Thymus (tissue), 11 donors: Measurements from ENCODE around the gene MIPOL1. TPM values are rescaled to one million over a fixed set of nuclear protein-coding genes. Genes with fewer than 3 reads are reported as not detected.

Source experiments
- DNase-seq, 9 donors: peaks; one replicate each; pipeline ENCODE4 v3.0.0-alpha.2; 2013; ENCODE audit warnings: low spot score in 9 of 9, low read depth in 6 of 9, missing footprints in 1 of 9
- H3K27ac ChIP-seq, 2 donors: one replicate each; pipeline ENCODE4 v1.5.1; 2013; ENCODE audit warnings: control low read depth in 1 of 2, low read depth in 1 of 2, low read length in 1 of 2, mild to moderate bottlenecking in 1 of 2, moderate library complexity in 1 of 2
- H3K27me3 ChIP-seq, 2 donors: one replicate each; pipeline ENCODE4 v1.5.1; 2013; ENCODE audit warnings: low read length in 1 of 2; ENCODE audit not compliant: control insufficient read depth in 2 of 2, insufficient read depth in 1 of 2
- H3K36me3 ChIP-seq, 2 donors: one replicate each; pipeline ENCODE4 v1.5.1; 2013; ENCODE audit warnings: low read length in 1 of 2, mild to moderate bottlenecking in 1 of 2, moderate library complexity in 1 of 2; ENCODE audit not compliant: control insufficient read depth in 2 of 2, insufficient read depth in 2 of 2
- H3K4me1 ChIP-seq, 2 donors: one replicate each; pipeline ENCODE4 v1.5.1; 2013; ENCODE audit warnings: low read length in 2 of 2; ENCODE audit not compliant: control insufficient read depth in 2 of 2, insufficient read depth in 2 of 2
- H3K4me3 ChIP-seq, 2 donors: one replicate each; pipeline ENCODE4 v1.5.1; 2013; ENCODE audit warnings: low read length in 2 of 2, control low read depth in 1 of 2, mild to moderate bottlenecking in 1 of 2
- H3K9me3 ChIP-seq, 2 donors: one replicate each; pipeline ENCODE4 v1.5.1; 2013; ENCODE audit warnings: low read length in 1 of 2, mild to moderate bottlenecking in 1 of 2; ENCODE audit not compliant: control insufficient read depth in 2 of 2, insufficient read depth in 1 of 2
- WGBS: extraction: QIAGEN DNeasy Blood & Tissue Kit; methylation state at CpG from one replicate; pipeline ENCODE4 v1.1.7; 2013; 5-methylcytosine and 5-hydroxymethylcytosine counted together
- polyA plus RNA-seq: library from polyadenylated mRNA; stranded (reverse); fragments of 200-250 nt; gene quantifications from one replicate; pipeline ENCODE4 v1.2.3, GENCODE V29; 2013
- total RNA-seq: library from RNA; stranded (reverse); fragments of 120-200 nt; gene quantifications from one replicate; pipeline ENCODE4 v1.2.4, GENCODE V29; 2013
- donor health status: healthy.

Gene MIPOL1
- total and polyA plus RNA-seq, 2 donors = 2.1 to 2.5 TPM

- no peak overlapping the region for H3K4me3 ChIP-seq
- DNase-seq = no peak
- H3K27me3 ChIP-seq = no peaks in the 10 kb centered on the region
- 87% methylated on average over 6 of the region's 6 CpGs for WGBS
- H3K27ac ChIP-seq = no peak overlapping the region
- H3K4me1 ChIP-seq = no peaks in the 10 kb centered on the region
- no peaks in the 10 kb centered on the region for H3K9me3 ChIP-seq
- H3K36me3 ChIP-seq = no peaks in the 10 kb centered on the region
Measured at GRCh38 chr14:37559386-37559785, 361.6 kb downstream of the MIPOL1 start.

- 90% methylated on average over 2 of the region's 2 CpGs for WGBS
- Histone ChIP-seq H3K4me3 (no peak overlapping the region), H3K4me1 (no peaks in the 10 kb centered on the region), H3K27ac (no peak overlapping the region), H3K9me3 (no peaks in the 10 kb centered on the region), H3K27me3 (no peaks in the 10 kb centered on the region), H3K36me3 (no peaks in the 10 kb centered on the region)
- DNase-seq = no peak
Measured at GRCh38 chr14:37563189-37563588, 365.5 kb downstream of the MIPOL1 start.

GRCh38 chr14:37565550-37565949 is 367.8 kb downstream of the MIPOL1 start:
- no peaks in the 10 kb centered on the region for H3K36me3 ChIP-seq
- H3K27ac ChIP-seq = no peak overlapping the region
- H3K9me3 ChIP-seq = no peaks in the 10 kb centered on the region
- no peaks in the 10 kb centered on the region for H3K4me1 ChIP-seq
- DNase-seq = no peak
- 91% methylated on average over 1 of the region's 1 CpG for WGBS
- no peak overlapping the region for H3K4me3 ChIP-seq
- no peaks in the 10 kb centered on the region for H3K27me3 ChIP-seq

GRCh38 chr14:37566811-37567371 is 369.2 kb downstream of the MIPOL1 start:
- Histone ChIP-seq H3K36me3 (no peaks in the 10 kb centered on the region), H3K27me3 (no peaks in the 10 kb centered on the region), H3K27ac (no peak overlapping the region), H3K4me3 (no peak overlapping the region), H3K9me3 (no peaks in the 10 kb centered on the region), H3K4me1 (no peaks in the 10 kb centered on the region)
- 73% methylated on average over 3 of the region's 3 CpGs for WGBS
- DNase-seq = no peak

- 81% methylated on average over 7 of the region's 7 CpGs for WGBS
- Histone ChIP-seq H3K4me1 (no peaks in the 10 kb centered on the region), H3K36me3 (no peaks in the 10 kb centered on the region), H3K27ac (no peak overlapping the region), H3K9me3 (no peaks in the 10 kb centered on the region), H3K27me3 (no peaks in the 10 kb centered on the region), H3K4me3 (no peak overlapping the region)
- DNase-seq = no peak
Measured at GRCh38 chr14:37569729-37570128, 372.0 kb downstream of the MIPOL1 start.

- Histone ChIP-seq H3K4me3 (no peak overlapping the region), H3K27ac (no peak overlapping the region), H3K36me3 (no peaks in the 10 kb centered on the region), H3K4me1 (no peaks in the 10 kb centered on the region), H3K9me3 (no peaks in the 10 kb centered on the region), H3K27me3 (peaks cover 0 to 2% of the 10 kb centered on the region in 2 donors)
- no peak for DNase-seq
- 91% methylated on average over 4 of the region's 4 CpGs for WGBS
Measured at GRCh38 chr14:37571391-37571790, 373.7 kb downstream of the MIPOL1 start.

GRCh38 chr14:37573356-37573755 is 375.6 kb downstream of the MIPOL1 start:
- Histone ChIP-seq H3K27ac (no peak overlapping the region), H3K4me3 (no peak overlapping the region), H3K36me3 (no peaks in the 10 kb centered on the region), H3K27me3 (peaks cover 0 to 2% of the 10 kb centered on the region in 2 donors), H3K9me3 (no peaks in the 10 kb centered on the region), H3K4me1 (no peaks in the 10 kb centered on the region)
- no peak for DNase-seq
- 85% methylated on average over 2 of the region's 2 CpGs for WGBS

- Histone ChIP-seq H3K27me3 (peaks cover 14 to 28% of the 10 kb centered on the region in 2 donors), H3K4me3 (no peak overlapping the region), H3K9me3 (peaks cover 0 to 2% of the 10 kb centered on the region in 2 donors), H3K4me1 (no peaks in the 10 kb centered on the region), H3K36me3 (no peaks in the 10 kb centered on the region), H3K27ac (no peak overlapping the region)
- WGBS = 51% methylated on average over 9 of the region's 9 CpGs
- DNase-seq = no peak
Measured at GRCh38 chr14:37579274-37579673, 381.5 kb downstream of the MIPOL1 start.

GRCh38 chr14:37580146-37580545 is 382.4 kb downstream of the MIPOL1 start:
- no peak overlapping the region for H3K27ac ChIP-seq
- no peaks in the 10 kb centered on the region for H3K36me3 ChIP-seq
- peaks cover 23 to 36% of the 10 kb centered on the region in 2 donors for H3K27me3 ChIP-seq
- no peaks in the 10 kb centered on the region for H3K4me1 ChIP-seq
- no peak overlapping the region for H3K4me3 ChIP-seq
- H3K9me3 ChIP-seq = peaks cover 0 to 2% of the 10 kb centered on the region in 2 donors
- 88% methylated on average over 2 of the region's 2 CpGs for WGBS
- DNase-seq = no peak
